Eye (tissue), 1 donor: ENCODE data around the gene BRI3BP.
"Not testable (repeated sequence)": the region's sequence is repeated elsewhere in the genome, so short reads cannot be mapped to it uniquely, and the experiment has no call there.

Experiments
- DNase-seq: peaks from one replicate; pipeline ENCODE4 v3.0.0-alpha.2; 2015

Gene BRI3BP

GRCh38 chr12:124975276-124975675, 18.2 kb upstream of the BRI3BP start:
- no peak for DNase-seq

DNA sequence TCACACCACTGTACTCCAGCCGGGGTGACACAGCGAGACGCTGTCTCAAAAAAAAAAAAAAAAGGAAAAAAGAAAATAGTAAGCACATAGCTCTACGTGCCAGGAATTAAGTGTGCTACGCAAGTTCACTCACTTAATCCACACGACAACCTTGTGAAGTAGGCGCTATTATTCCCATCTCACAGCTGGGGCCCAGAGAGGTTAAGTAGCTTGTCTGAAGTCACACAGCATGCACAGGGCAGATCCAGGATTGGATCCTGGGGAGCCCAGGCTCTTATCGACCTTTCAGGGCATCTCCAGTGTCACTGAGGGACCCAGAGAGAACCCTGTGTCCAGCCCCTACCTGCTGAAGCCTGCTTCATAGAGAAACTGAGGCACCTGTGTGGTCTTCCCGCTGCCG, 16.4 kb upstream of the BRI3BP start:
- no peak for DNase-seq

GRCh38 chr12:124979568-124979967, 13.9 kb upstream of the BRI3BP start:
- DNase-seq: no peak

DNA sequence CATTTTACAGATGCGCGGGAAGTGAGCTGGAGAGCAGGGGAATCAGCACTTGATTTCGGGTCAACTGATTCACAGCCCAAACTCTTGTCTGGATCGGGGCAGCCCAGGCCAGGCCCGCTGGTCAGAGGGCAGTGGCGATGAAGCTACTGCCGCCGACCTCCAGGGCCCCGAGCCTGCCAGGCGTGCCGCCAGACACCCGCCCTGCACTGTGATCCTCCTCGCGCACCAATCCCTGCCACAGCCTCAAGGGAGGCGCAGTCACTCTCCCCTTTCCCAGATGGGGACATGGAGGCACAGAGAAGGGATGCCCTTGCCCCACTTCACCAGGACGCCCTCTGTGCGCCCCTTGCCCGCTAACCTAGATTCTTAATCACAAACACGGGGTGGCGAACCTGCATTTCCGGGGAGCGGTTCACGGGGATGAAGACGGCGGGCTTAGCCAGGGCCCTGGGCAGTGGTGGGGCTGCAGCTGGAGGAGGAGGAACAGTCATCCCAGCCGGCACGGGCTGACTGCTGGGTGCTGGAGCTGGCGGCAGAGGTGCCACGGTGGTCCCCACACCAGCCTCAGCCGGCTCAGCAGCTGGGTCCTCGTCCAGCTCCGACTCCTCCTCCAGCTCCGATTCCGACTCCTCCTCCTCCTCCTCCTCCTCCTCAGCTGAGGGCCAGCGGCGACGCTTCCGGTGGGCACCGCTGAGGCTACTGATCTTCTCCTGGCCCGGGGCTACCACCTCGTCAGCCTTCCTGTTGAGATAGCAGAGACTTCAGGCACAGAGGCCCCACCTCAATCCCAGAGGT, 13.2 kb upstream of the BRI3BP start:
- no peak for DNase-seq

- not testable (repeated sequence) for DNase-seq
Measured at GRCh38 chr12:124986876-124987275, 6.6 kb upstream of the BRI3BP start.

DNA sequence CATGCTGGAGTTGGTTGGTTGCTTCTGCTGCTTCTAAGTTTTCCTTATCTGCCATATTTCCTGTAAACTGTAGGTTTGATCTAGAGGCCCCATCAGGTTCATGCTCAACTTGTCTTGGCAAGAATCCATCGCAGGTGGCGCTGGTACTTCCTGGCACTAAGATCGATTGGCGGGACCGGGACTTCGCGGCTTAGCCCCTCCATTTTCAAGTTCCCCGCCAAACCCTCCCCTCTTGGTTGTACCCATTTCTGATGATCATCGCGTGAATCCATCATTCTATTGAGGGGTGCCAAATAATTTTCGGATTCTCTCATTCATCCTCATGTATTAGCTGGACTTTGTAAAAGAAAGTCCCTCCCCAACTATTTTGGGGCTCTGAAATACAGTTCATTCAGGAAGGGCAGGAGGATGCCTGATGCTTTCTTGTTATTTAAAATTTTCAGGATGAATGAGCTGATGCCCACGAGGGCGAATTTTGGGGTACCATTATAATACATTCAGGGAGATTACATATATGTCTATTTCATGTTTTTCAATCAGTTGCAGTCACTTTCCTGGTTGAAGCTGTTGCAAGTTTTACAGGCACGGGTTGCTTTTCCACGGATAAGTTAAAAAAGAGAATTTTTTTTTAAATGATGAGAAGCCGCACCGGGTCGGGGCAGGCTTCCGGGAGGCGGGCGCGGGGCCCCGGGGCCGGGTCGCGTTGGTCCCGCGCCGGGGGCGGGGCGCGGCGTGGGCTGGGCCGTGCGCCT, 395 bp upstream of the BRI3BP start:
- peak; percentile 87 for DNase-seq

DNA sequence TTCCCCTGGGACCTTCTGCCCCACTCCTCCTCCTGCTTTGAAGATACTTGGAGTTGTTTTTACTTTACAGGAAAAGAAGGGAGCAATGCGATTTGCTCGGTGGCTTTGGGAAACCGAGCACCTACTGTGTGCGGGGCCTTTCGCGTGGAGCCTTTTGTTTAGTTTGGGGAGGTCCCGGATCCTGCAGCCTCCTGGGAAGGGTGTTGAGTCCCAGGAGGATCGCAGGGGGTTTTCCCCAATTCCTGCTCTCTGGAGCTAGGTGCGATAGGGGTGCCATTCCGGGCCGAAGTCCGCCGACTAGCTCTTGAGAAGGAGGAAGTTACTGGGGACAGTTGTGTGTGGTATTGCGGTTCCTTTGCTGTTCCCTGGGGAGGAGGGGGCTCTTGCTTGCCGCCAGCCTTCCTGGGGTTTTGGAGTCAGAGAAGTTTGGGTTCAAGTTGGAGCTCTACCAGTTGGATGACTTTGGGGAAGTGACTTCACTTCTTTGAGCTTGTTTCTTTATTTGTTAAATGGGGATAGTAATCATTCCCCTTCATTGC, 1.1 kb downstream of the BRI3BP start:
- peak; percentile 13 for DNase-seq

GRCh38 chr12:124995200-124995961, 1.9 kb downstream of the BRI3BP start:
- DNase-seq: no peak

DNA sequence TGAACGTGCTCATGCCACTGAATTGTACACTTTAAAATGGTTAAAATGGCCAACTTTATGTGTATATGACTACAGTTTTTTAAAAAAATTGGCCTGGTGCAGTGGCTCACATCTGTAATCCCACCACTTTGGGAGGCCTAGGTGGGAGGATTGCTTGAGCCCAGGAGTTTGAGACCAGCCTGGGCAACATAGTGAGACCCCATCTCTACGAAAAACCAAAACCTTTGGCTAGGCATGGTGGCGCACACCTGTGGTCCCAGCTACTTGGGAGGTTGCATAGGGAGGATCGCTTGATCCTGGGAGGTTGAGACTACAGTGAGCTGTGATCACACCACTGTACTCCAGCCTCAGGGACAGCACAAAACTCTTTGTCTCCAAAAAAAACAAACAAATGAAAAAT, 5.3 kb downstream of the BRI3BP start:
- DNase-seq: no peak

- DNase-seq: no peak
Measured at GRCh38 chr12:125001636-125002035, 8.2 kb downstream of the BRI3BP start.

- no peak for DNase-seq
Measured at GRCh38 chr12:125003021-125003420, 9.6 kb downstream of the BRI3BP start.

DNA sequence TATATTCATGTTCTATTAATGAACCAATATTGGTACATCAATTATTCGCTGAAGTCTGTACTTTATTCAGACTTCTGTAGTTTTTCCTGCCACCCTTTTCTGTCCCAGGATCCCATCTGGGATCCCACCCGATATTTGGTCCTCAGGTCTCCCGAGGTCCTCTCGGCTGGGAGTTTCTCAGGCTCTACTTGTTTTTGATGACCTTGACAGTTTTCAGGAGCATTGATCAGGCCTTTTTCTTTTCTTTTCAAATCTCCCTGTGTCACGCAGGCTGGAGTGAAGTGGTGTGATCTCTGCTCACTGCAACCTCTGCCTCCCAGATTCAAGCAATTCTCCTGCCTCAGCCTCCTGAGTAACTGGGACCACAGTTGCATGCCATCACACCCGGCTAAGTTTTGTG, 11.2 kb downstream of the BRI3BP start:
- no peak for DNase-seq

- DNase-seq: no peak
Measured at GRCh38 chr12:125005652-125006051, 12.2 kb downstream of the BRI3BP start.

- no peak for DNase-seq
Measured at GRCh38 chr12:125006365-125006764, 12.9 kb downstream of the BRI3BP start.

- no peak for DNase-seq
Measured at GRCh38 chr12:125013816-125014442, 20.5 kb downstream of the BRI3BP start.

DNA sequence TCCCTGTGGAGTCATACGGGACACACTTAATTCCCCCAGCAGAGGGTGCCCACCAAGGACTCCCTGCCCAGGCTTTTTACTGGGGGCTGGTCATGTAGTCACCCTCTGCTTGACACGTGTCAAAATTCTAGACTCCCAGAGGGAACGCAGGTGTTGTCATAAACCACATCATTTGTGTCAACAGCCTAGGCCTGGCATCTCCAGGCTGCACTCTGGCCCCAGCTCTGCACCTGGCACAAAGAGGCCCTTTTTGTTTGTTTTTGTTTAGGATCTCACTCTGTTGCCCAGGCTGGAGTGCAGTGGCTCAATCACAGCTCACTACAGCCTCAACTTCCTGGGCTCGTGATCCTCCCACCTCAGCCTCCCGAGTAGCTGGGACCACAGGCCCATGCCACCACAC, 21.1 kb downstream of the BRI3BP start:
- no peak for DNase-seq

- DNase-seq: no peak
Measured at GRCh38 chr12:125015680-125016310, 22.4 kb downstream of the BRI3BP start.

GRCh38 chr12:125017801-125018200, 24.4 kb downstream of the BRI3BP start:
- no peak for DNase-seq

DNA sequence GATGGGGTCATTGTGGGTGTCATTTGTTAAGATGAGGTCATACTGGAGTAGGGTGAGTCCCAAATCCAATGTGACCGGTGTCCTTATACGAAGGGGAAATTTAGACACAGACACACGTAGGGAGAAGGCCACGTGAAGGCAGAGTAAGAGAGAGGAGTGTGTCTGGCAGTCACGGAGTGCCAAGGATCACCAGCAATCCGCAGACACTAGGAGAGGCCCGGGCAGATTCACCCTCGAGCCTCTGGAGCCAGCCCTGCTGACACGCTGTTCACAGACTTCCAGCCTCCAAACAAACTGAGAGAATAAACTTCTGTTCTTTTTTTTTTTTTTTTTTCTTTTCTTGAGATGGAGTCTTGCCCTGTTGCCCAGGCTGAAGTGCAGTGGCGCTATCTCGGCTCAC, 24.9 kb downstream of the BRI3BP start:
- no peak for DNase-seq

DNA sequence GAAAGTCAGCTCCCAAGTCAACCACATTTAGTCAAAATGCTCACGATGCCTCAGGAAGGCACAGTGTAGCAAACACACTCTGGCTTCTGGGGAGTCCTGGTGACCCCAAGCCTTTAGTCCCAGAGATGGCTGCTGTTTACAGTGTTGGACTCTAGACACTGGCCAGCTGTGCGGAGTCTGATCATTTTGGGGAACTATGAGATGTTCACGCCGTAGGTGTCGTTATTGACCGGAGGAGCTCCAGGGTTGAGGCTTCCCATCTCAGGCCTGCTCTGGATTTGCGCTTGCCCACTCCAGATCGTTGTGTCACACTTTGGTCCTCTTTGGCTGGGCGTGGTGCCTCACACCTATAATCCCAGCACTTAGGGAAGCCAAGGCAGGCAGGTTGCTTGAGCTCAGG, 27.7 kb downstream of the BRI3BP start:
- no peak for DNase-seq

DNA sequence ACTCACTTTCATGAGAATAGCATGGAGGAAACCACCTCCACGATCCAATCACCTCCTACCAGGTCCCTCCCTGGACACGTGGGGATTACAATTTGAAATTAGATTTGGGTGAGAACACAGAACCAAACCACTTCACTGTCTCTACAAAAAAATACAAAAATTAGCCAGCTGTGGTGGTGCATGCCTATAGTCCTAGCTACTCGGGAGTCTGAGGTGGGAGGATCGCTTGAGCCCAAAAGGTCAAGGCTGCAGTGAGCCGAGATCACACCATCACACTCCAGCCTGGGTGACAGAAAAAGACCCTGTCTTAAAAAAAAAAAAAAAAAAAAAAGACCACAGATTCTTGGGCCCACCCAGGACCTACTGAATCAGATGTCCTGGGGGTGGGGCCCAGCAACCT, 28.3 kb downstream of the BRI3BP start:
- no peak for DNase-seq

GRCh38 chr12:125023065-125023464, 29.6 kb downstream of the BRI3BP start:
- no peak for DNase-seq
